ENCODE measurements around the gene KIF5C. TPM values are rescaled to one million over a fixed set of nuclear protein-coding genes. Genes with fewer than 3 reads are reported as not detected.

KIF5C gene
- total and polyA plus RNA-seq, 4 experiments from 2014 or later, result 3.0 to 21.3 (median 13.2) TPM

DNA sequence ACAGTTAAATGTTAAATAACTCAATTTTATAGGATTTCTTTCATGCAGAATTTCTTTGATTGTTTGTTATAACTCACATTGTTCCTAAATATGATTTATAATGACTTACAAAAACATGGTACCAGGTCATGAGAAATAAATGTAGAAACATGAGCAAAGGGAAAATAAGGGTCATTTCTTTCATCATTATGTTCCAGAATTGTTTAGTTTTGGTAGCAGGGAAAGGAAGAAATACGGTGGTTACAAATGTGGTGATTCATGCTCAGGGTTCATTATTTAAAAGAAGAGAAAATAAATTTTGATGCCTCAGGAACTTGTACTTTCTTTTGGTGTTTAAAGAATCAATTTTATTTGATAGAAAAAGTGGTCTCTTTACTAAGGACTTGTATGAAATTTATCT lies 167.9 kb downstream of the KIF5C start:
- H3K27me3 Mint-ChIP-seq, result peaks cover 18 to 19% of the 10 kb centered on the region in 2 donors
- H3K4me3 ChIP-seq (ENCODE audit: low read length in 2 of 2), result no peak overlapping the region
- no peak for DNase-seq

DNA sequence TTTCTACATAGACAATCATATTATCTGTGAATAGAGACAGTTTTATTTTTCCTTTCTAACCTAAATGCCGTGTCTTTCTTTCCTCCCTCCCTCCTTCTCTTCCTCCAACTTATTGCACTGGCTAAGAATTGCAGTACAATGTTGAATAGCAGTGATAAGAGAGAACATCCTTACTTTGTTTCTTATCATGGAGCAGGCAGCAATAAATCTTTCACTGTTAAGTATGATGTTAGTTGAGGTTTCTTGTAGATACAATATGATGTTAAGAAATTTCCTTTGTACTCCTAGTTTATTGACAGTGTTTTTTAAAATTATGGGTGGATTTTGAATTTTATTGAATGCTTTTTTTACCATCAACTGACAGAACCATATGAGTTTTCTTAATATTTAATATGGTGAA lies 169.5 kb downstream of the KIF5C start:
- no peaks in the 10 kb centered on the region for H3K36me3 ChIP-seq (ENCODE audit: insufficient read depth, low read length)
- H3K4me3 Mint-ChIP-seq, result no peak overlapping the region
- no peak overlapping the region for H3K27ac ChIP-seq (ENCODE audit: low read depth, low read length)
- H3K4me1 ChIP-seq (ENCODE audit: insufficient read depth, low read length), result no peaks in the 10 kb centered on the region
- no peaks in the 10 kb centered on the region for H3K9me3 ChIP-seq (ENCODE audit: control insufficient read depth in 1 of 2, low read length in 2 of 2)
- H3K4me3 ChIP-seq (ENCODE audit: low read length in 2 of 2), result no peak overlapping the region
- intact Hi-C loops (cut with micrococcal nuclease), result loop anchor here (10.0 kb wide), 1 partner anchor 270 kb away; no protein-coding TSS in a partner anchor
- no peak overlapping the region for H3K27ac Mint-ChIP-seq
- DNase-seq, result no peak
- peaks cover 0 to 39% (median 34%) of the 10 kb centered on the region in 8 donors for H3K9me3 Mint-ChIP-seq
- H3K27me3 Mint-ChIP-seq, result peaks cover 14 to 16% of the 10 kb centered on the region in 2 donors
- H3K27me3 ChIP-seq (ENCODE audit: insufficient read depth, low read length), result no peaks in the 10 kb centered on the region
- no peaks in the 10 kb centered on the region for H3K4me1 Mint-ChIP-seq
- POLR2A ChIA-PET (ENCODE audit: partially characterized antibody), result no interaction called here
- CTCF ChIA-PET (ENCODE audit: partially characterized antibody), result no interaction called here
- H3K36me3 Mint-ChIP-seq, result peaks cover 0 to 11% of the 10 kb centered on the region in 2 donors

More for the DNA sequence above, 167.9 kb downstream of the KIF5C start:
- Mint-ChIP-seq H3K4me1 (no peaks in the 10 kb centered on the region), H3K4me3 (no peak overlapping the region), H3K9me3 (peaks cover 0 to 28% (median 22%) of the 10 kb centered on the region in 8 donors), H3K27ac (no peak overlapping the region), H3K36me3 (peaks cover 0 to 7% of the 10 kb centered on the region in 2 donors)
- ChIA-PET POLR2A (ENCODE audit: partially characterized antibody) (no interaction called here), CTCF (ENCODE audit: partially characterized antibody) (interaction anchor here (5.9 kb wide), 1 partner anchor 25 kb away, joined by 34 read pairs; no protein-coding TSS in a partner anchor)
- Histone ChIP-seq H3K9me3 (ENCODE audit: control insufficient read depth in 1 of 2, low read length in 2 of 2) (no peaks in the 10 kb centered on the region), H3K36me3 (ENCODE audit: insufficient read depth, low read length) (no peaks in the 10 kb centered on the region), H3K27me3 (ENCODE audit: insufficient read depth, low read length) (peaks cover under 1% of the 10 kb centered on the region), H3K27ac (ENCODE audit: low read depth, low read length) (no peak overlapping the region), H3K4me1 (ENCODE audit: insufficient read depth, low read length) (no peaks in the 10 kb centered on the region)
- intact Hi-C loops (cut with micrococcal nuclease), result loop anchor here (10.0 kb wide), 1 partner anchor 272 kb away; no protein-coding TSS in a partner anchor

DNA sequence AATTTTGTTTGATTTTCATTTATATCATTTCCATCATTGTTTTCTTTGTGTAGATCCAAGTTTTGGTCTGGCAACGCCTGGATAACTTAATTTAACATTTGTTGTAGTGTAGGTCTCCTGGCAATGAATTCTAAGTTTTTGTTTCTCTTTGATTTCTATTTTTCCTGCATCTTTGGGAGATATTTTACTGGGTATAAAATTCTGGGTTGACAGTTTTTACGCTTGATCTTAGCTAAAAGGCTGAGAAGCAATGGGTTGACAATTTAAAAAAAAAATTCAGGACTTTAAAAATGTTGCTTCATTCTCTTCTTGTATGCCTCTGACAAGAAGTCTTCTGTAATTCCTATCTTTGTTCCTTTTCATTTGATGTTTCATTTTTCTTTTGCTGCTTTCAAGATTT lies 172.1 kb downstream of the KIF5C start:
- no peaks in the 10 kb centered on the region for H3K36me3 ChIP-seq (ENCODE audit: insufficient read depth, low read length)
- ChIA-PET POLR2A (ENCODE audit: partially characterized antibody) (no interaction called here), CTCF (ENCODE audit: partially characterized antibody) (interaction anchor here (2.8 kb wide), 1 partner anchor 31 kb away, joined by 11 read pairs; no protein-coding TSS in a partner anchor)
- H3K27me3 ChIP-seq (ENCODE audit: insufficient read depth, low read length), result no peaks in the 10 kb centered on the region
- no peaks in the 10 kb centered on the region for H3K4me1 ChIP-seq (ENCODE audit: insufficient read depth, low read length)
- no peaks in the 10 kb centered on the region for H3K4me1 Mint-ChIP-seq
- no peaks in the 10 kb centered on the region for H3K9me3 ChIP-seq (ENCODE audit: control insufficient read depth in 1 of 2, low read length in 2 of 2)
- peaks cover 8 to 10% of the 10 kb centered on the region in 2 donors for H3K27me3 Mint-ChIP-seq
- H3K27ac ChIP-seq (ENCODE audit: low read depth, low read length), result no peak overlapping the region
- peaks cover 0 to 39% (median 35%) of the 10 kb centered on the region in 8 donors for H3K9me3 Mint-ChIP-seq
- H3K36me3 Mint-ChIP-seq, result peaks cover 0 to 11% of the 10 kb centered on the region in 2 donors
- no peak overlapping the region for H3K4me3 Mint-ChIP-seq
- intact Hi-C loops (cut with micrococcal nuclease), result loop anchor here (10.0 kb wide), 1 partner anchor 268 kb away; no protein-coding TSS in a partner anchor
- DNase-seq, result no peak
- H3K4me3 ChIP-seq (ENCODE audit: low read length in 2 of 2), result no peak overlapping the region
- H3K27ac Mint-ChIP-seq, result no peak overlapping the region

DNA sequence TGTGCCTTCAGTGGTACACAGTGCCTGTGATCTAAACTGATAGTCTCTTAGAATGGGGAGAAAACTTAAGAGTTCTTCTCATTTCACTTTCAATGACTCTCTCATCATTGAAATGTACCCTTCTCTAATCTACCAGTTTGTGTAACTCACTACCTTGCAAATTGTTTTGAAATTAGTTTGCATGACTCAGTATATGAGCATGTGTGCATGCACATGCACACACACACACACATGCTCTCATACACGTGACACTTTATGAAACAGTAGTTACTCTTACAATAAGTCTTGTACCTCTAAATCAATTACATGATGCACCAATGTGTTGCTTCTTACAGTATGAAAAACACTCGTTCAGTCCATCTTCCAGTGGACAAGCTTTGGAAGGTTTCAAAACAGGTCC lies 174.1 kb downstream of the KIF5C start:
- peaks cover 0 to 39% (median 35%) of the 10 kb centered on the region in 8 donors for H3K9me3 Mint-ChIP-seq
- no peak overlapping the region for H3K27ac ChIP-seq (ENCODE audit: low read depth, low read length)
- no peak for DNase-seq
- no peak overlapping the region for H3K4me3 Mint-ChIP-seq
- H3K27me3 Mint-ChIP-seq, result peaks cover 9 to 15% of the 10 kb centered on the region in 2 donors
- no peaks in the 10 kb centered on the region for H3K27me3 ChIP-seq (ENCODE audit: insufficient read depth, low read length)
- ChIA-PET POLR2A (ENCODE audit: partially characterized antibody) (no interaction called here), CTCF (ENCODE audit: partially characterized antibody) (interaction anchor here (2.8 kb wide), 1 partner anchor 33 kb away, joined by 11 read pairs; no protein-coding TSS in a partner anchor)
- no peaks in the 10 kb centered on the region for H3K9me3 ChIP-seq (ENCODE audit: control insufficient read depth in 1 of 2, low read length in 2 of 2)
- no peaks in the 10 kb centered on the region for H3K4me1 Mint-ChIP-seq
- H3K36me3 Mint-ChIP-seq, result peaks cover 0 to 11% of the 10 kb centered on the region in 2 donors
- no peak overlapping the region for H3K27ac Mint-ChIP-seq
- H3K4me1 ChIP-seq (ENCODE audit: insufficient read depth, low read length), result no peaks in the 10 kb centered on the region
- H3K4me3 ChIP-seq (ENCODE audit: low read length in 2 of 2), result no peak overlapping the region
- no peaks in the 10 kb centered on the region for H3K36me3 ChIP-seq (ENCODE audit: insufficient read depth, low read length)
- intact Hi-C loops (cut with micrococcal nuclease), result loop anchor here (10.0 kb wide), 1 partner anchor 266 kb away; no protein-coding TSS in a partner anchor

DNA sequence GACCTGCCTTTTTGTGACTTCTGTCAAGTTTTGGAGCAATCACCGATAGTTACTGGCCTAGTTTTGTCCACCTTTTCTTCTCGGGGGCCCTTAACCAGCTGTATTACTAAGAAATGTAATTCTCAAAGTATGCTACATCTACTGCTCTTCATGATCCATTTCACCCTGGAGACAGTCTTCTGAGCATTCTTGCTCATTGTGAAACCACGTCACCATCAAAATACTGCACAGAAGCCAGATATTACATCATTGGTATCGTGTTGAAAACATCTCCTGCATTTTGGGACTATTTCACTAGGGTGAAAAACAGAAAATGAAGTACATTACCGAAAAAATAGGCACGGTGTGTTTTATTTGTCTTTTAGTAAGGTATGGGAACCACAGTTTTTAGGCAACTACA lies 175.2 kb downstream of the KIF5C start:
- POLR2A ChIA-PET (ENCODE audit: partially characterized antibody), result no interaction called here
- no peak overlapping the region for H3K4me3 Mint-ChIP-seq
- DNase-seq, result no peak
- H3K4me1 Mint-ChIP-seq, result no peaks in the 10 kb centered on the region
- H3K27me3 ChIP-seq (ENCODE audit: insufficient read depth, low read length), result no peaks in the 10 kb centered on the region
- no peak overlapping the region for H3K4me3 ChIP-seq (ENCODE audit: low read length in 2 of 2)
- no peaks in the 10 kb centered on the region for H3K4me1 ChIP-seq (ENCODE audit: insufficient read depth, low read length)
- H3K9me3 Mint-ChIP-seq, result peaks cover 0 to 37% (median 30%) of the 10 kb centered on the region in 8 donors
- H3K36me3 ChIP-seq (ENCODE audit: insufficient read depth, low read length), result no peaks in the 10 kb centered on the region
- CTCF ChIA-PET (ENCODE audit: partially characterized antibody), result no interaction called here
- no peaks in the 10 kb centered on the region for H3K9me3 ChIP-seq (ENCODE audit: control insufficient read depth in 1 of 2, low read length in 2 of 2)
- H3K27ac ChIP-seq (ENCODE audit: low read depth, low read length), result no peak overlapping the region
- intact Hi-C loops (cut with micrococcal nuclease), result no loop called here
- no peak overlapping the region for H3K27ac Mint-ChIP-seq
- peaks cover 11 to 18% of the 10 kb centered on the region in 2 donors for H3K27me3 Mint-ChIP-seq
- H3K36me3 Mint-ChIP-seq, result peaks cover 0 to 11% of the 10 kb centered on the region in 2 donors

DNA sequence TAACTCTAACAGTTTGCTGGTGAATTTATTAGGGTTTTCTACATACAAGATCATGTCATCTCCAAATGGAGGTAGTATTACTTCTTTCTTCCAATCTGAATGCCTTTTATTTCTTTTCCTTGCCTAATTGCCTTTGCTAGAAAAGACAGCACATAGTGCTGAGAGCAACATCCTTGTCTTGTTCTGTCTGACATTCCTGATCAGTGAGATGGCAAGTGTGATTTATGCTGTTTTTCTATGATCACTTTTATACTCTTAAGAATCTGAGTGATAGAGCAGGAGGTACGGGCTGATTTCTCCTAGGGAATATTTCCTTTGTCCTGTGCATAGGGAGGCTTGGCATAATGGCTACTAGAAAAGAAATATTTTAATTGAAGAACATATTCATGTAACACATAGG lies 180.7 kb downstream of the KIF5C start:
- Mint-ChIP-seq H3K4me1 (no peaks in the 10 kb centered on the region), H3K4me3 (no peak overlapping the region), H3K36me3 (no peaks in the 10 kb centered on the region), H3K27me3 (peaks cover 10 to 20% of the 10 kb centered on the region in 2 donors), H3K27ac (no peak overlapping the region), H3K9me3 (peaks cover 0 to 2% (median 0%) of the 10 kb centered on the region in 8 donors)
- DNase-seq, result no peak
- no peaks in the 10 kb centered on the region for H3K36me3 ChIP-seq (ENCODE audit: insufficient read depth, low read length)
- no peaks in the 10 kb centered on the region for H3K4me1 ChIP-seq (ENCODE audit: insufficient read depth, low read length)
- H3K9me3 ChIP-seq (ENCODE audit: control insufficient read depth in 1 of 2, low read length in 2 of 2), result no peaks in the 10 kb centered on the region
- CTCF ChIA-PET (ENCODE audit: partially characterized antibody), result no interaction called here
- POLR2A ChIA-PET (ENCODE audit: partially characterized antibody), result no interaction called here
- no peak overlapping the region for H3K4me3 ChIP-seq (ENCODE audit: low read length in 2 of 2)
- intact Hi-C loops (cut with micrococcal nuclease), result no loop called here
- H3K27me3 ChIP-seq (ENCODE audit: insufficient read depth, low read length), result no peaks in the 10 kb centered on the region
- no peak overlapping the region for H3K27ac ChIP-seq (ENCODE audit: low read depth, low read length)

DNA sequence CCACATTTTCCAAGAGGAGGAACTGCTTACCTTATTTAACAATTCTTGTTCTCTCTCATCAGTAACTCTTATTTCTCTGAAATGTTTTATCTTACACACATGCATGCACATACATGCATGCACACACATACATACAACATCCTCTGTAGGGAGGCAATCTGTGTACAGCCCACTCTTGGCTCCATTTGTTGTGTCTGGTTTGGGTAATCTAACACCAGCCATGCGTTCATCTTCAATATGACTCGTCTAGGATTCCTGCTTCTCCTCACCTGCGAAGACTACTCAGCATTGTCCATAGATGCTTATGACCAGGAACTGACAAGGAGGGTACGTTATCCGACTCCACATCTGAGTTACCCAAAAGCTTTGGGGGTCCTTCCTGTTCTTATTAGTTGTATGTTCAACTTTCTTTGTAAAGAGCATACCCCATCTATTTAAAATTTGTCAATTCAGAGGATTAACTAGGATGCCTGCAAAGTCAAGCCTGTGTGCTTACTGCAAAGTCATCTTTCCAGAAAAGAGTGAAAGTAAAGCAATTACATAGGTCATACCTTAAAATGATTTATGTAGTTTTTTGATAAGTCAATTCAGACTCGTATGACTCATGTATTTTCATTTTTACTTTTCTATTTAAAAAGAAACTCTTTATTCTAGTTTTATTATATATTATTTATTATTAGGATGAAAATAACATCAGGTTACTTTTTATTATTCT lies 181.7 kb downstream of the KIF5C start:
- ChIA-PET CTCF (ENCODE audit: partially characterized antibody) (no interaction called here), POLR2A (ENCODE audit: partially characterized antibody) (no interaction called here)
- Histone ChIP-seq H3K4me3 (ENCODE audit: low read length in 2 of 2) (no peak overlapping the region), H3K27ac (ENCODE audit: low read depth, low read length) (no peak overlapping the region), H3K36me3 (ENCODE audit: insufficient read depth, low read length) (no peaks in the 10 kb centered on the region), H3K9me3 (ENCODE audit: control insufficient read depth in 1 of 2, low read length in 2 of 2) (no peaks in the 10 kb centered on the region), H3K4me1 (ENCODE audit: insufficient read depth, low read length) (no peaks in the 10 kb centered on the region), H3K27me3 (ENCODE audit: insufficient read depth, low read length) (no peaks in the 10 kb centered on the region)
- no peak overlapping the region for H3K4me3 Mint-ChIP-seq
- H3K4me1 Mint-ChIP-seq, result no peaks in the 10 kb centered on the region
- H3K9me3 Mint-ChIP-seq, result peaks cover 0 to 2% (median 0%) of the 10 kb centered on the region in 8 donors
- no peak overlapping the region for H3K27ac Mint-ChIP-seq
- no peaks in the 10 kb centered on the region for H3K36me3 Mint-ChIP-seq
- intact Hi-C loops (cut with micrococcal nuclease), result no loop called here
- no peak for DNase-seq
- peaks cover 12 to 20% of the 10 kb centered on the region in 2 donors for H3K27me3 Mint-ChIP-seq
